ENCODE results near the gene RBMS1. TPM values are rescaled to one million over a fixed set of nuclear protein-coding genes. Genes with fewer than 3 reads are reported as not detected.

The RBMS1 gene
- total and polyA plus RNA-seq, 2 of the 4 experiments (the other 2 are of a cell fraction), result 43.5 to 64.9 TPM

GRCh38 chr2:160281213-160281612 lies 212.4 kb downstream of the RBMS1 start:
- no peak overlapping the region for H3K18ac ChIP-seq (ENCODE audit: low read depth, low read length)
- H2AK9ac ChIP-seq (replicated peaks; ENCODE audit: low read depth, low read length, poor library complexity), result no peak overlapping the region
- H2AK5ac ChIP-seq (ENCODE audit: low read depth, low read length), result no peak overlapping the region
- H3K27ac ChIP-seq (ENCODE audit: insufficient read depth, low read length), result no peak overlapping the region
- H3K4me1 ChIP-seq (ENCODE audit: control insufficient read depth, insufficient read depth, low read length), result peaks cover 1% of the 10 kb centered on the region; the same call in 1 of the 2 replicates
- no peak overlapping the region for H2BK15ac ChIP-seq (ENCODE audit: low read depth, low read length)
- CTCF ChIA-PET, result no interaction called here
- no peak overlapping the region for H2BK20ac ChIP-seq (ENCODE audit: low read depth, low read length)
- dilution Hi-C loops (cut with HindIII; ENCODE audit: low sequenced_read_pairs, unreplicated experiment) (no loop called here), in situ Hi-C loops (cut with MboI; ENCODE audit: low sequenced_read_pairs) (no loop called here), intact Hi-C loops (cut with micrococcal nuclease) (no loop called here)
- no peak overlapping the region for H3K4me3 ChIP-seq (ENCODE audit: insufficient read depth, low read depth, low read length)
- no peak overlapping the region for H2BK120ac ChIP-seq (ENCODE audit: low read depth, low read length)
- ATAC-seq (ENCODE audit: low read depth), result no peak
- peaks cover 7% of the 10 kb centered on the region; the same call in 1 of the 2 replicates for H3K9me1 ChIP-seq (ENCODE audit: insufficient read depth, low read length)
- H3K4me2 ChIP-seq (ENCODE audit: low read depth, low read length), result no peak overlapping the region
- H3K9me3 ChIP-seq (ENCODE audit: control insufficient read depth, insufficient read depth, low read length), result no peaks in the 10 kb centered on the region
- no peak for DNase-seq
- no peak overlapping the region for H3K4ac ChIP-seq (ENCODE audit: low read depth, low read length)
- no peak overlapping the region for H4K5ac ChIP-seq (ENCODE audit: low read depth, low read length)
- no peaks in the 10 kb centered on the region for H3K27me3 ChIP-seq (ENCODE audit: control insufficient read depth, insufficient read depth, low read length)
- no CpG with 5 or more reads among the region's 1 CpG for WGBS, 2 experiments (ENCODE audit: extremely low coverage in 2 of 2, insufficient read length in 1 of 2)
- TF ChIP-seq RFX5 (IDR thresholded peaks at IDR 0.05; ENCODE audit: low read depth, low read length), result no peak
- no peak for TF ChIP-seq POLR2A (IDR thresholded peaks at IDR 0.05; ENCODE audit: low read depth, low read length)
- H4K20me1 ChIP-seq (ENCODE audit: insufficient read depth, low read length), result no peaks in the 10 kb centered on the region
- no peak overlapping the region for H4K8ac ChIP-seq (ENCODE audit: low read depth in 2 of 2, low read length in 2 of 2)
- POLR2A ChIA-PET (ENCODE audit: unreplicated experiment), result no interaction called here
- no peak overlapping the region for H3K9ac ChIP-seq (ENCODE audit: low read depth, low read length)
- H2AFZ ChIP-seq (replicated peaks; ENCODE audit: low read length, poor library complexity), result no peak overlapping the region
- H3K79me1 ChIP-seq (ENCODE audit: low read depth in 1 of 2, low read length in 2 of 2), result peaks cover 27 to 47% of the 10 kb centered on the region in 2 experiments
- H2BK5ac ChIP-seq (ENCODE audit: low read depth, low read length, poor library complexity, severe bottlenecking), result no peak overlapping the region
- H3K14ac ChIP-seq (replicated peaks; ENCODE audit: low read depth, low read length), result no peak overlapping the region
- peaks cover 59% of the 10 kb centered on the region for H3K36me3 ChIP-seq (ENCODE audit: control insufficient read depth, insufficient read depth, low read length)
- H4K91ac ChIP-seq (ENCODE audit: insufficient read depth, low read depth, low read length), result no peak overlapping the region
- H3K23ac ChIP-seq (ENCODE audit: low read depth, low read length), result no peak overlapping the region
- BruUV-seq (replicated peaks), result no TSS peak
- no peak overlapping the region for H3K56ac ChIP-seq (ENCODE audit: extremely low read depth, insufficient read depth, low read length)

Measured in IMR-90 (cell line).